ENCODE measurements around the gene DRC1.
"Not testable (repeated sequence)": the region's sequence is repeated elsewhere in the genome, so short reads cannot be mapped to it uniquely, and the experiment has no call there.

Gene DRC1

GRCh38 chr2:26401739-26402541, at the start of gene DRC1:
TSS of gene DRC1 (plus strand) at chr2:26401920. CDS start at chr2:26401990, 70 bp downstream.
- DNase-seq = peak; percentile 74

- DNase-seq = no peak
Observed at GRCh38 chr2:26352892-26353291, 48.8 kb upstream of the DRC1 start.

GRCh38 chr2:26354469-26354868, 47.3 kb upstream of the DRC1 start:
- not testable (repeated sequence) for DNase-seq

GRCh38 chr2:26355038-26355995, 46.4 kb upstream of the DRC1 start:
- peak; percentile 89 for DNase-seq

GRCh38 chr2:26356111-26356510, 45.6 kb upstream of the DRC1 start:
- no peak for DNase-seq

GRCh38 chr2:26356771-26357170, 44.9 kb upstream of the DRC1 start:
- DNase-seq = no peak

GRCh38 chr2:26359886-26360473, 41.7 kb upstream of the DRC1 start:
- DNase-seq = no peak

GRCh38 chr2:26363323-26363722, 38.4 kb upstream of the DRC1 start:
- DNase-seq = peak; percentile 8

- DNase-seq = no peak
Observed at GRCh38 chr2:26363958-26364357, 37.8 kb upstream of the DRC1 start.

- no peak for DNase-seq
Observed at GRCh38 chr2:26364669-26365068, 37.1 kb upstream of the DRC1 start.

- DNase-seq = no peak
Observed at GRCh38 chr2:26366957-26367356, 34.8 kb upstream of the DRC1 start.

- not testable (repeated sequence) for DNase-seq
Observed at GRCh38 chr2:26369664-26370063, 32.1 kb upstream of the DRC1 start.

- DNase-seq = not testable (repeated sequence)
Observed at GRCh38 chr2:26370909-26371308, 30.8 kb upstream of the DRC1 start.

GRCh38 chr2:26376799-26377198, 24.9 kb upstream of the DRC1 start:
- no peak for DNase-seq

GRCh38 chr2:26380281-26380680, 21.4 kb upstream of the DRC1 start:
- no peak for DNase-seq

GRCh38 chr2:26382564-26382963, 19.2 kb upstream of the DRC1 start:
- DNase-seq = no peak

- no peak for DNase-seq
Observed at GRCh38 chr2:26384183-26384582, 17.5 kb upstream of the DRC1 start.

- DNase-seq = no peak
Observed at GRCh38 chr2:26384597-26384996, 17.1 kb upstream of the DRC1 start.

- no peak for DNase-seq
Observed at GRCh38 chr2:26387189-26387588, 14.5 kb upstream of the DRC1 start.

GRCh38 chr2:26394694-26395093, 7.0 kb upstream of the DRC1 start:
- no peak for DNase-seq

- DNase-seq = no peak
Observed at GRCh38 chr2:26395394-26395793, 6.3 kb upstream of the DRC1 start.

GRCh38 chr2:26396734-26397298, 4.9 kb upstream of the DRC1 start:
- no peak for DNase-seq

GRCh38 chr2:26399771-26400376, 1.8 kb upstream of the DRC1 start:
- DNase-seq = no peak
